Activated CD4-positive, alpha-beta T cell treated with anti-CD3 and anti-CD28 coated beads for 36 hours (primary cell): ENCODE results near the gene LONRF3. TPM values are rescaled to one million over a fixed set of nuclear protein-coding genes. Genes with fewer than 3 reads are reported as not detected.
"Not testable (repeated sequence)": the region's sequence is repeated elsewhere in the genome, so short reads cannot be mapped to it uniquely, and the experiment has no call there.

ENCODE experiments used
- ATAC-seq: fragments of 200-7000 bp; cut with Tn5 transposase; one replicate; pipeline ENCODE4 v1.10.0; 2021; ENCODE audit warnings: mild to moderate bottlenecking, moderate library complexity
- CTCF ChIA-PET: fragments of 350-600 bp; sonication (Branson Sonifier 250); formaldehyde crosslinking; loops from one replicate; lab custom pipeline; 2021; ENCODE audit warnings: antibody characterized with exemption; lab: Charles Lee
- POLR2A ChIA-PET: fragments of 350-600 bp; sonication (Branson Sonifier 250); formaldehyde crosslinking; loops from one replicate; lab custom pipeline; 2021; ENCODE audit warnings: antibody characterized with exemption, inconsistent platforms; lab: Charles Lee
- DNase-seq: peaks from one replicate; pipeline ENCODE4 v3.0.0-alpha.2; 2020
- H3K27ac Mint-ChIP-seq: one replicate; pipeline ENCODE4 v1.8.0; 2021; ENCODE audit warnings: mixed read lengths
- H3K27me3 Mint-ChIP-seq: one replicate; pipeline ENCODE4 v1.8.0; 2021; ENCODE audit warnings: mixed read lengths
- H3K36me3 Mint-ChIP-seq: one replicate; pipeline ENCODE4 v1.8.0; 2021; ENCODE audit warnings: low read depth, mixed read lengths
- H3K4me1 Mint-ChIP-seq: one replicate; pipeline ENCODE4 v1.8.0; 2021; ENCODE audit warnings: mixed read lengths
- H3K4me3 Mint-ChIP-seq: one replicate; pipeline ENCODE4 v1.8.0; 2021; ENCODE audit warnings: mild to moderate bottlenecking, moderate library complexity, mixed read lengths
- H3K9me3 Mint-ChIP-seq: one replicate; pipeline ENCODE4 v1.8.0; 2021; ENCODE audit warnings: low read depth, mixed read lengths
- intact Hi-C, 2 experiments: fragments of 100-400 bp; cut with DNase I in 1 of 2; cut with micrococcal nuclease in 1 of 2; formaldehyde crosslinking; loops; one replicate each; pipeline versions ENCODE4 v1.14.2 to v1.15.1; 2022 to 2024; cut with DNase I, micrococcal nuclease
- total RNA-seq, 2 experiments: library from RNA; stranded (reverse); gene quantifications; one replicate each; pipeline ENCODE4 v1.2.3, GENCODE V29; 2021

The LONRF3 gene
- total RNA-seq, 2 experiments from 2014 or later: 1.7 to 1.9 TPM

DNA sequence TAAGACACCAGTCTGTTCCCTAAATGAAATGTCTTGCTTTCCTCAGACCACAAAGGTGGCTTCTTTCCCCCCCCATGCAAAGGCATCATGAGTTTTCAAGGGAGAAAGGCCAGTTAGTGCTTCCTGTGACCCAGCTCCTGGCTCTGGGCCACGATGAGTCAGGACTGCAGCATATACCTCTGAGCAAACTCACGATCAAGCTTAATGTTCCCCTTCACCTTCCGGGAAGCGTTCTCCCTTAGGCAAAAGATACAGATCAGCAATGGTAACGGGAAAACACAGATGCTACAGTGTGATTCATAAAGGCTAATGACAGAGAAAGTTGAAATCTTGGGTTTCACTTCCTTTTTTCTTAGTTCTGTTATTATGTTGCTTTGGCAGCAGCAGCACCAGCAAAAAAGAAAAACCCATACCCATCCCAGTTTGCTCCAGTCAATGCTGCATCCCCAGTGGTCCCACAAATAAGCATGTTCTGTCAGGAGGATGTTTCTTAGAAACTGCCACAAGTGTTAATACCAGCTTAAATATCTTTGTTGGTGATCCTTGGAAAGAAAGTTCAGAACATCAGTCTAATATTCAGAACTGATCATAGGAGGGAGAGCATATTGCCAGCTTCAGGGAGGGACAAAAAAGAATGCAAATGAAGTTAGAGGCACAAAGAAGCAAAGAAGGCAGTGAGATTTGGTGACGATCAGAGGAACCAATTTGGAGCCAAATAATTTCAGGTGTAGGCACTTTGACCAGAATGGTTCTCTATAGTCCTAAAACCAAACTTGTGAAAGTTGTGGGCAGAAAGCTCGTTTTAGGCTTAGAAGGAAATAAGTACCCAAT is 41.2 kb downstream of the LONRF3 start:
- peak overlapping the region; percentile 65 for H3K27ac Mint-ChIP-seq
- ChIA-PET POLR2A (no interaction called here), CTCF (interaction anchor here (0.7 to 2.3 kb wide), 3 partner anchors 10 to 51 kb away, joined by 3 to 12 read pairs (median 3); no protein-coding TSS in a partner anchor)
- peak; percentile 75 for DNase-seq
- ATAC-seq: peak; percentile 98
- peaks cover 14% of the 10 kb centered on the region for H3K4me1 Mint-ChIP-seq
- H3K36me3 Mint-ChIP-seq: peaks cover 29% of the 10 kb centered on the region
- intact Hi-C loops: loop anchor here (2.0 kb wide), 1 partner anchor 51 kb away; no protein-coding TSS in a partner anchor
- no peaks in the 10 kb centered on the region for H3K9me3 Mint-ChIP-seq
- no peaks in the 10 kb centered on the region for H3K27me3 Mint-ChIP-seq
- H3K4me3 Mint-ChIP-seq: no peak overlapping the region

DNA sequence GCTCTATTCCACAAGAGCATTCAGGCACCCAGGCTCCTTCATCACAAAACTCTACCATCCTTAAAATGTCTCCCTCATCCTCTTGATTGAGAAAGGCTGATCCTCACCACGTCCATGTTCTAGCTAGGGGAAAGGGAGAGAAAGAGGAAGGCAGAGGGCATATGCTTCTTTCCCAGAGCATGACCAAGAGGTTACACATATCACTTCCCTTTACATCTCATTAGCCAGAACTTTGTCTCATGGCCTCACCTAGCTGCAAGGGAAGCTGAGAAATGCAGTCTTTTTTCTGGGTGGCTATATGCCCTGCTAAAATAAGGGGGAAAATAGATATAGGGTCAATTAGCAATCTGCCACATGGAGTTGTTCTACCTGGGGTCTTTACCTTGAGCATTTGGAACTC is 42.7 kb downstream of the LONRF3 start:
- intact Hi-C loops: no loop called here
- DNase-seq (no peak), ATAC-seq (no peak)
- no peaks in the 10 kb centered on the region for H3K9me3 Mint-ChIP-seq
- H3K4me1 Mint-ChIP-seq: peaks cover 14% of the 10 kb centered on the region
- no peaks in the 10 kb centered on the region for H3K27me3 Mint-ChIP-seq
- H3K36me3 Mint-ChIP-seq: peaks cover 24% of the 10 kb centered on the region
- ChIA-PET CTCF (interaction anchor here (0.6 to 1.1 kb wide), 5 partner anchors 8 to 52 kb away, joined by 3 to 5 read pairs (median 3); no protein-coding TSS in a partner anchor), POLR2A (no interaction called here)
- H3K27ac Mint-ChIP-seq: no peak overlapping the region
- H3K4me3 Mint-ChIP-seq: no peak overlapping the region

DNA sequence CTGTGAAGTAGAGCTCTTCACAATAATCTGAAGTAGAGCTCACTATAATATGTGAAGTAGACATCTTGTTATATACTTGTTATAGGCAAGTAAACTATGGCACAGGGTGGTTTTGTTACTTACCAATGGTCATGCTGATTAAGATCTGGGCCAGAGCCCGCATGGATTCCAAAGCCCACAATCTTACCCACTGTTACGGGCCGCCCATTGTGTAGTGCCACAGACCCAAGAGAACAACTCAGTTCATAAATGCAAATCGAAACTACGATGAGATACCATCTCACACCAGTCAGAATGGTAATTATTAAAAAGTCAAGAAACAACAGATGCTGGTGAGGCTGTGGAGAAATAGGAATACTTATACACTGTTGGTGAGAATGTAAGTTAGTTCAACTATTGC is 51.5 kb downstream of the LONRF3 start:
- DNase-seq: no peak
- Mint-ChIP-seq H3K9me3 (no peaks in the 10 kb centered on the region), H3K4me1 (no peaks in the 10 kb centered on the region), H3K27ac (no peak overlapping the region), H3K4me3 (no peak overlapping the region), H3K36me3 (no peaks in the 10 kb centered on the region), H3K27me3 (no peaks in the 10 kb centered on the region)
- POLR2A ChIA-PET: no interaction called here
- CTCF ChIA-PET: no interaction called here
- intact Hi-C loops: no loop called here
- no peak for ATAC-seq

GRCh38 chrX:119026344-119026743 is 51.9 kb downstream of the LONRF3 start:
- H3K4me1 Mint-ChIP-seq, H3K9me3 Mint-ChIP-seq, ATAC-seq, H3K27ac Mint-ChIP-seq, POLR2A ChIA-PET, intact Hi-C loops, H3K36me3 Mint-ChIP-seq, CTCF ChIA-PET, DNase-seq, H3K4me3 Mint-ChIP-seq, H3K27me3 Mint-ChIP-seq: not testable (repeated sequence)

DNA sequence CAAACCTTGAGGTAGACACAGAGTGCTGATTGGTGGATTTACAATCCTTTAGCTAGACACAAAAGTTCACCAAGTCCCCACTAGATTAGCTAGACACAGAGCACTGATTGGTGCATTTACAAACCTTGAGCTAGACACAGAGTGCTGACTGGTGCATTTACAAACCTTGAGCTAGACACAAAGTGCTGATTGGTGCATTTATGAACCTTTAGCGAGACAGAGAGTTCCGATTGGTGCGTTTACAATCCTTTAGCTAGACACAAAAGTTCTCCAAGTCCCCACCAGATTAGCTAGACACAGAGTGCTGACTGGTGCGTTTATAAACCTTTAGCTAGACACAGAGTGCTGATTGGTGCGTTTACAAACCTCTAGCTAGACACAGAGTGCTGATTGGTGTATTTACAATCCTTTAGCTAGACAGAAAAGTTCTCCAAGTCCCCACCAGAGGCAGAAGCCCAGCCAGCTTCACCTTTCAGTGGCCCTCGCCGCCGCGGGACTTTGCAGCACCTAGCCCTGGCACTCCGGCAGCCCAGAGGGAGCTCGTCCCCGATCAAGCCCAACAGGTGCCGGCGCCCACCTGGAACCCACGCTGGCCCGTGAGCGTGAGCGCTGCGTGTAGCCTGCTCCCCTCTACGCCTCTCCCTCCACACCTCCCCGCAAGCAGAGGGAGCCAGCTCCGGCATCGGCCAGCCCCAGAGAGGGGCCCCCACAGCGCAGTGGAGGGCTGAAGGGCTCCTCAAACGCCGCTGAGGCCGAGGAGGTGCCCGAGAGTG is 53.7 kb downstream of the LONRF3 start:
- CTCF ChIA-PET: interaction anchor here (1.6 kb wide), 1 partner anchor 11 kb away, joined by 5 read pairs; no protein-coding TSS in a partner anchor
- H3K27ac Mint-ChIP-seq, ATAC-seq, H3K9me3 Mint-ChIP-seq, DNase-seq, intact Hi-C loops, H3K4me3 Mint-ChIP-seq, POLR2A ChIA-PET, H3K27me3 Mint-ChIP-seq, H3K4me1 Mint-ChIP-seq, H3K36me3 Mint-ChIP-seq: not testable (repeated sequence)

DNA sequence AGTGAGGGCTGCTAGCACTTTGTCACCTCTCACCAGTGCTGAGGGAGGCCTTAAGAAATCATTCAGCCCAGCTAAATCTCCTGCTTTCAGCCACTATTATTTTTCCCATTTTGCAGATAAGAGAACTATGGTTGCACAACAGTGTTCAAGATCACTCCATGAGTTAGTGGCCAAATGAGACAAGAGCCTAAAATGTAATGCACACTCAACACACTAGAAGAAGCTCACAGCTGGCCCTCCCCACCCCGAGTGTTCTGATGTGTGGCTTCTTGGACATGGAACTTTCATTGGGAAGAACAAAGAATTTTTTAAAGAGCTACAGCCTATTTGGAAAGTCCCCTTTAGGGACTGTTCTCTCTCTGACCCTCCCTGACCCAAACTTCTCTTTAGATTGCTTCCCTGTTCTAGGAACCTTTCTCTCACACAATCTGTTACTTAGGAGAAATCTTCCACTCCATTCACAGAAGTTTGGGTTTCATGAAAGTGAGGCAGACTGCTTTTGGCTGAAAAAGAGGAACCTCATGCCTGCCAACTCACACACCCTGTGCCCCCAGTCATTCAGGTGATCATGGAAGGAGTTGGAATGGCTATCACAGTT is 54.4 kb downstream of the LONRF3 start:
- no peaks in the 10 kb centered on the region for H3K4me1 Mint-ChIP-seq
- DNase-seq (no peak), ATAC-seq (no peak)
- intact Hi-C loops: no loop called here
- CTCF ChIA-PET: interaction anchor here (0.7 to 1.6 kb wide), 2 partner anchors 12 to 20 kb away, joined by 3 to 5 read pairs; no protein-coding TSS in a partner anchor
- no peaks in the 10 kb centered on the region for H3K27me3 Mint-ChIP-seq
- POLR2A ChIA-PET: interaction anchor here (0.6 kb wide), 1 partner anchor 36 kb away, joined by 3 read pairs; no protein-coding TSS in a partner anchor
- no peaks in the 10 kb centered on the region for H3K36me3 Mint-ChIP-seq
- peaks cover under 1% of the 10 kb centered on the region for H3K9me3 Mint-ChIP-seq
- no peak overlapping the region for H3K4me3 Mint-ChIP-seq
- no peak overlapping the region for H3K27ac Mint-ChIP-seq

- H3K4me1 Mint-ChIP-seq, CTCF ChIA-PET, H3K9me3 Mint-ChIP-seq, H3K27ac Mint-ChIP-seq, ATAC-seq, intact Hi-C loops, DNase-seq, H3K4me3 Mint-ChIP-seq, POLR2A ChIA-PET, H3K27me3 Mint-ChIP-seq, H3K36me3 Mint-ChIP-seq: not testable (repeated sequence)
Measured at GRCh38 chrX:119029656-119030055, 55.2 kb downstream of the LONRF3 start.

DNA sequence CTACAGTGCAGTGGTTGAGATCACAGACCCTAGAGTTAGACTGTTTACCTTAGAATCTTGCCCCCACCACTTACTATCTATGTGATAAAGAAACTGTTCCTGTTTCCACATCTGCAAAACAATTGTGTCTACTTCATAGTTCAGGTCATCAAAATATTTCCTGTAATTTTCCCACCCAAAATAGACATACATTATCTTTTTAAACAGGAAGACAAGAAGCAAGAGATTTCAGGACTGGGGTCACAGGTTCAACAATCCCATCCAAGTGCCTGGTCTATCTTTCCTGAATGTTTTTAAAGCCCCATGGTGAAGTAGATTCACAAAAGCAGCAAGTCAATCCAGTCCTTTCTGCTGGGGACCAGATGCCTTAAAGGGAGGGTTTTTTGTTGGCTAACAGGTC is 56.6 kb downstream of the LONRF3 start:
- Mint-ChIP-seq H3K4me1 (no peaks in the 10 kb centered on the region), H3K27me3 (no peaks in the 10 kb centered on the region), H3K27ac (no peak overlapping the region), H3K9me3 (peaks cover 3% of the 10 kb centered on the region), H3K36me3 (no peaks in the 10 kb centered on the region), H3K4me3 (no peak overlapping the region)
- POLR2A ChIA-PET: no interaction called here
- CTCF ChIA-PET: no interaction called here
- intact Hi-C loops: no loop called here
- no peak for DNase-seq
- no peak for ATAC-seq

DNA sequence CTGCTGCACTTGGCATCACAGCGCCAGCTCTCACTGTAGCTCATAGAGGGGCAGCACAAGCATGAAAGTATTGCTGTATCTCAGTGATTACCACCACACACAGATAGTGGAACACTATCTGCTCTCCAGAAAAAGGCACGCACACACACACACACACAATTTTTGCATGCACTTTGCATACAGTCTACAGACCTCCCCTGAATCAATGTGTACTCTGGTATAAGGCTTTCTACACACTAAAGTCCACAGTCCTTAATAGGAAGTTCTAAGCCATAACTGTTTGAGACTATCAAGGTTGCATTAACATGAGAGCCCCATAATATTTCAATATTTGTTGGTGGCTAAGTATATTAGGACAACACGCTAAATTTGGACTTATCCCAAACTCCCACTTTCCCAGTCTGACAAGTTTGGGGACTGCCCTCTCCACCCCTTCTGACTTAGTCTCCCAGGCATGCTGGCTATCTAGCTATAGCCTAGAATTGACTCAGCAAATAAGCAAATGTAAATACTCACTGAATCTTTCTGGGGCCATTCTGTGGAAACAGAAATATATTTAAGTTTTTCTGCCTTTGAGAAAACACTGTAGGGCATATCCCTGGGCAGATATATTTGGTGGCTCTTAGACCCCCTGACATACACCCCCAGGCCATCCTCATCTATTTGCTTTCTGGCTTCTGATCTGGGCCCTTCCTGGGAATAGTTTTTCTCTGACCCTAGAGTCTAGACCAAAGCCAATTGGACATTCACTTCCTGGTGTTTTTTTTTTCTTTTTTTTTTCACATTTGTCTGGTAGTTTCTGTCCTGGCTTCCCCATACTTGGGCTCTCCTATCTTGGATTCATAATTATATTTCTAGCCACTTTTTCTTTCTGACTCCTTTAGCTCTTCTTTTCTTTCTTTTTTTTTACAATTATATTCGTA is 62.0 kb downstream of the LONRF3 start:
- peaks cover 3% of the 10 kb centered on the region for H3K9me3 Mint-ChIP-seq
- H3K4me3 Mint-ChIP-seq: no peak overlapping the region
- CTCF ChIA-PET: interaction anchor here (0.6 kb wide), 1 partner anchor 18 kb away, joined by 3 read pairs; no protein-coding TSS in a partner anchor
- H3K27me3 Mint-ChIP-seq: no peaks in the 10 kb centered on the region
- no peaks in the 10 kb centered on the region for H3K36me3 Mint-ChIP-seq
- no peak for ATAC-seq
- intact Hi-C loops: no loop called here
- POLR2A ChIA-PET: no interaction called here
- H3K4me1 Mint-ChIP-seq: no peaks in the 10 kb centered on the region
- no peak for DNase-seq
- H3K27ac Mint-ChIP-seq: no peak overlapping the region

- no peaks in the 10 kb centered on the region for H3K4me1 Mint-ChIP-seq
- no peak overlapping the region for H3K4me3 Mint-ChIP-seq
- DNase-seq: no peak
- no peaks in the 10 kb centered on the region for H3K27me3 Mint-ChIP-seq
- intact Hi-C loops: no loop called here
- no peak for ATAC-seq
- ChIA-PET POLR2A (no interaction called here), CTCF (no interaction called here)
- H3K36me3 Mint-ChIP-seq: no peaks in the 10 kb centered on the region
- H3K27ac Mint-ChIP-seq: no peak overlapping the region
- no peaks in the 10 kb centered on the region for H3K9me3 Mint-ChIP-seq
Measured at GRCh38 chrX:119040432-119040831, 66.0 kb downstream of the LONRF3 start.
